Duodenal mucosa (tissue), 2 donors: ENCODE data around the gene MFF.
"Not testable (repeated sequence)": the region's sequence is repeated elsewhere in the genome, so short reads cannot be mapped to it uniquely, and the experiment has no call there.

Source experiments
- H3K27ac ChIP-seq: one replicate; pipeline ENCODE4 v1.7.0; 2013; ENCODE audit warnings: low read depth, low read length
- H3K27me3 ChIP-seq, 2 donors: one replicate each; pipeline ENCODE4 v1.7.0; 2013; ENCODE audit warnings: low read length in 2 of 2, control low read depth in 1 of 2; ENCODE audit not compliant: insufficient read depth in 2 of 2, control insufficient read depth in 1 of 2
- H3K36me3 ChIP-seq, 2 donors: one replicate each; pipeline ENCODE4 v1.7.0; 2013; ENCODE audit warnings: low read length in 2 of 2, control low read depth in 1 of 2; ENCODE audit not compliant: insufficient read depth in 2 of 2, control insufficient read depth in 1 of 2
- H3K4me1 ChIP-seq, 2 donors: one replicate each; pipeline ENCODE4 v1.7.0; 2013; ENCODE audit warnings: low read length in 2 of 2, control low read depth in 1 of 2; ENCODE audit not compliant: insufficient read depth in 2 of 2, control insufficient read depth in 1 of 2
- H3K4me3 ChIP-seq, 2 donors: one replicate each; pipeline ENCODE4 v1.7.0; 2013; ENCODE audit warnings: low read length in 2 of 2, low read depth in 1 of 2
- H3K9ac ChIP-seq, 2 donors: one replicate each; pipeline ENCODE4 v1.7.0; 2013; ENCODE audit warnings: low read length in 2 of 2, low read depth in 1 of 2
- H3K9me3 ChIP-seq, 2 donors: one replicate each; pipeline ENCODE4 v1.7.0; 2013; ENCODE audit warnings: low read length in 2 of 2, control low read depth in 1 of 2; ENCODE audit not compliant: control insufficient read depth in 1 of 2

Gene MFF

DNA sequence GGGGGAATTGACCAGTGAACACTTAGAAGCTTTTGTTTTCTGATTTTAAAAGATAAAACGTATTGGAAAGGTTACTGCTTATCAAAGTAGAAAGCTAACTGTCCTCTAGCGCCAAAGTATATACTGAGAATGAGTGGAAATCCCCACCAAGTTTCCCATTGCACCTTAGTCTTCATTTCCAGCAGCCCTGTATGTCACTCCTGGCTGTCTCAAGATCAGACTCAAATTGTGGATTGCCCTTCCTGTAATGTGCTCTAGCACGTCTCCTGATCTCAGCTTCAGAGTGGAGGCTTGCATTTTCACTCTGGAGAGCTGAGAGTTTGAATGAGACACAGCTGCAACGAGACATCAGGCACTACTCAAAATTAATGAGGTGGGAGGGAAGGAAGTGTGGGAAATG, 26.6 kb downstream of the MFF start:
- Histone ChIP-seq H3K27ac (no peak overlapping the region), H3K27me3 (no peaks in the 10 kb centered on the region), H3K36me3 (peaks cover 21 to 37% of the 10 kb centered on the region in 2 donors), H3K9me3 (no peaks in the 10 kb centered on the region), H3K9ac (no peak overlapping the region), H3K4me3 (no peak overlapping the region), H3K4me1 (no peaks in the 10 kb centered on the region)

DNA sequence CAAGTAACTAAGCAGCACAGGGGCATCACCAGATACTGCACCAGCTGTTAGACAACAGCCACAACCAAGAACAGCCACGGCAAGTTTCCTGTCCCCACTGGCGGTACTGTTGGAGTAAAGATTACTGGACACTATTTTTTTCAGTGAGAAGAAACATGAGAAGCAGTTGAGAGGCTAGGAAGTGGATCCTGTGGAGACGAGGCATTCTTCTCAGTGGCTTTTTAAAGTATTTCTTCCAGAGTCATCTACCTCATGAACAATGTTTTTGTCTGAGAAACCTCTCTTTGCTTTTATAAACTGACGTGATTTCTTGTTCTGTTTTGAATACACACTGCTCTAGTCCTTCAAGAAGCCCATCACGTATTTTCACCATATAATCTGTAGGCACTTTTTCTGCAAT, 35.3 kb downstream of the MFF start:
- Histone ChIP-seq H3K36me3 (peaks cover 34 to 54% of the 10 kb centered on the region in 2 donors), H3K4me1 (no peaks in the 10 kb centered on the region), H3K27ac (no peak overlapping the region), H3K9me3 (no peaks in the 10 kb centered on the region), H3K27me3 (no peaks in the 10 kb centered on the region), H3K9ac (no peak overlapping the region), H3K4me3 (no peak overlapping the region)

DNA sequence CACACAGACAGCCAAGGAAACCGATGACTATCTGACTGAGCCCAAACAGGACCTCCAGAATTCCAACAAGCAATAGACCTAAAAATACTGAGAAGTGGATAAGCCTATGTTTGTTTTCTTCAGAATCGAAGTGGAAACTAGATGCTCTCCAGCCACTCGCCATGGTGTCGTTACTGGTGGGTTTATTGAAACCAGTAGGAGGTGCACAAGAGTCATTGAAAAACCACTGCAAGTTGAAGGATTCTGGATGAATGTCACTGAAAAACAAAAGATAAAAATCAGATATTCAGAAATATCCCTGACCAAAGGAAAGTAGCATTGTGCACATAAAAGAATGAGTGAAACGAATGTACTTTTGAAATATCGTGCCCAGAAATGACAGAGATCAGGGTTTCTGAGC, 38.7 kb downstream of the MFF start:
- Histone ChIP-seq H3K4me3 (no peak overlapping the region), H3K4me1 (peaks cover 0 to 5% of the 10 kb centered on the region in 2 donors), H3K36me3 (peaks cover 21 to 28% of the 10 kb centered on the region in 2 donors), H3K9ac (no peak overlapping the region), H3K9me3 (no peaks in the 10 kb centered on the region), H3K27me3 (no peaks in the 10 kb centered on the region), H3K27ac (no peak overlapping the region)

DNA sequence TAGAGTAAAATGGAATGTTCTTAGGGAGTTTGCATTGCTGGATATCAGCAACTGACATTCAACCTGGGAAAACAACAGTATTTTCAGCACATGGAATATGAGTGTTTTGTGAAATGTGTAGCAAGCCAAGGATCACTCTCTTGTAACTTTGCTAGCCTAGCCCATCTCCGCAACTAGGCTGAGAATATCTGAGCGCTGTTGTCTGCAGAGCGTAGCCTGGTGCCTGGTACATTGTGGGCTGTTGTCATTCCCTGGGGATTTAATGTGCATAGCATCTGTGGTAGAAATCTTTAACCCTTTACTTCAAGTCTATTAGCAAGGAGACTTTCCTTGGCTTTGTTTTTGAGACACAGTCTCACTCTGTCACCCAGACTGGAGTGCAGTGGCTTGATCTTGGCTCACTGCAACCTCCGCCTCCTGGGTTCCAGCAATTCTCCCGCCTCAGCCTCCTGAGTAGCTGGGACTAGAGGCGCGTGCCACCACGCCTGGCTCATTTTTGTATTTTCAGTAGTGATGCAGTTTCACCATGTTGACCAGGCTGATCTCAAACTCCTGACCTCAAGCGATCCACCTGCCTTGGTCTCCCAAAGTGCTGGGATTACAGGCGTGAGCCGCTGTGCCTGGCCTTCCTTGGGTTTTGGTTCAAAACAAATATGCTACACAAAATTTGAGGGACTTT, 39.7 kb downstream of the MFF start:
- H3K36me3 ChIP-seq: peaks cover 16 to 19% of the 10 kb centered on the region in 2 donors
- H3K9ac ChIP-seq, H3K27ac ChIP-seq, H3K27me3 ChIP-seq, H3K9me3 ChIP-seq, H3K4me1 ChIP-seq, H3K4me3 ChIP-seq: not testable (repeated sequence)

DNA sequence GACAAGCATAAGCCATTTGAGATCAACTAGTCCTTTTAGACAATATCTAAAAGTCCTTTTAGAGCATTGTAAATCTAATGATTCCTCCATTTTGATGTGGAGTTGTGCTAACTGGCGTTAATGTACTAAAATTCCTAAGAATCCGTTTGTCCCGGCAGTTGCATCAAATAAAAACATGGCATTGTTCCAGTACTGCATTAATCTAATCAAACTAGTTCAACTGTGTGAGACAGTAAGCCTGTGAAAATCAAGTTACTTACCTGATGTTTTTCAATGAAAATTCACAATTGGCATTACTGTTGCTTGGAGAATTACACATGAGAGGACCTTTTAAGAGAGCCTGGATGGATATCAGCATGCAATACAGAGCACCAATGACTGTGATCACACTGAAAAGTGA, 40.8 kb downstream of the MFF start:
- peaks cover 0 to 5% of the 10 kb centered on the region in 2 donors for H3K4me1 ChIP-seq
- H3K27ac ChIP-seq: no peak overlapping the region
- no peak overlapping the region for H3K4me3 ChIP-seq
- no peaks in the 10 kb centered on the region for H3K27me3 ChIP-seq
- H3K9ac ChIP-seq: no peak overlapping the region
- H3K9me3 ChIP-seq: no peaks in the 10 kb centered on the region
- H3K36me3 ChIP-seq: peaks cover 13 to 14% of the 10 kb centered on the region in 2 donors

GRCh38 chr2:227366769-227367426, 41.8 kb downstream of the MFF start:
- no peak overlapping the region for H3K27ac ChIP-seq
- no peaks in the 10 kb centered on the region for H3K27me3 ChIP-seq
- no peaks in the 10 kb centered on the region for H3K9me3 ChIP-seq
- H3K9ac ChIP-seq: no peak overlapping the region
- H3K4me3 ChIP-seq: no peak overlapping the region
- H3K4me1 ChIP-seq: peaks cover 0 to 5% of the 10 kb centered on the region in 2 donors
- H3K36me3 ChIP-seq: peaks cover 4 to 9% of the 10 kb centered on the region in 2 donors

DNA sequence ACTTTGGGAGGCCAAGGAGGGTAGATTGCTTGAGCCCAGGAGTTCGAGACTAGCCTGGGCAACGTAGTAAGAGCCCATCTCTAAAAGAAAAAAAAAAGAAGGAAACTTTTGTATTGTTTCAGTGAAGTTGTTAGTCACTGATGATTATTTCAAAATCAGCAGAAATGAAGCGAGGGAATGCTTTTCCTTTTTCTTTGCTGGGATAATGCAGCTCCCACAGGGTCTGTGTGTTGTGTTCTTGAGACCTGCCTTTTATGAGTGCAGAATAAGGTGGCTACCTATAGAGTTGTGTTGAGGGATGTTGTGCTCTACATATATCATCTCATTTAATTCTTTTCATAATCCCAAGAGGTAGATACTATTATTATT, 42.4 kb downstream of the MFF start:
- H3K36me3 ChIP-seq: peaks cover 4 to 9% of the 10 kb centered on the region in 2 donors
- no peaks in the 10 kb centered on the region for H3K9me3 ChIP-seq
- H3K4me1 ChIP-seq: peaks cover 0 to 5% of the 10 kb centered on the region in 2 donors
- no peaks in the 10 kb centered on the region for H3K27me3 ChIP-seq
- no peak overlapping the region for H3K9ac ChIP-seq
- no peak overlapping the region for H3K27ac ChIP-seq
- no peak overlapping the region for H3K4me3 ChIP-seq

DNA sequence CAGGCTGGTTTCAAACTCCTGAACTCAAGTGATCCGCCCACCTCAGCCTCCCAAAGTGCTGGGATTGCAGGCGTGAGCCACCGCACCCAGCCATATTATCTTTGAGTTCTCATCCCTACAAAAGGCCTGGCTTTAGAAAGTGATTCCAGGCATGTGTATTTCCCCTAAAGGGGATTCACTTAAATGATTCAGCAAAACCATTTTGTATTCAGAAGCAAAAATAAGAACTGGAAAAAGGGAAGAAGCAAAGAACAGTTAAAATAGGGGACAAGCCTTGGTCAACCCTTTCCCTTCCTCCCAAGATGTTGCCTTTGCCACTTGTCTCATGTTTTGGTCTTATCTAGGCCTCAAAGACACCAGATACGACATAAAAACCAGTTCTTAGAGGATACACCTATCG, 43.5 kb downstream of the MFF start:
- H3K27me3 ChIP-seq: no peaks in the 10 kb centered on the region
- no peak overlapping the region for H3K4me3 ChIP-seq
- peaks cover 0 to 8% of the 10 kb centered on the region in 2 donors for H3K4me1 ChIP-seq
- peaks cover 4 to 9% of the 10 kb centered on the region in 2 donors for H3K36me3 ChIP-seq
- H3K9me3 ChIP-seq: no peaks in the 10 kb centered on the region
- H3K27ac ChIP-seq: no peak overlapping the region
- no peak overlapping the region for H3K9ac ChIP-seq

DNA sequence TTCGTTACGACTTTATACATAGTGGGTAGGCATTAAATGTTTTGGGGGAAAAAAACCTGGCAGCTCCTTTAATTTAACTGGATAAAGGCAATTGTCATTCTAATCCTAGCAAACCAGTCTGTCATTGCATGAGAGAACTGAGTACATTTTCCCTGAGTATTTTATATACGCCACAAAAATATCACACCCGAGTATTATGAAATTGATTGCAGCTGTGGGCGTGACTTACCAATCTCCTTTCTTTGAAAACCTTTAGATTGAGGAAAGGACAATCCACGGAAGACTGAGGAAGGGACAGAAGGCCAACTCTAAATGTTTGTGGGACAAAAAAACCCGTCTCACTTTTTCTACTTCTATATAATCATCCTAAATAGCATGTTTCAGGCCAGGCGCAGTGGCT, 45.0 kb downstream of the MFF start:
- Histone ChIP-seq H3K27me3 (no peaks in the 10 kb centered on the region), H3K27ac (no peak overlapping the region), H3K9ac (no peak overlapping the region), H3K9me3 (no peaks in the 10 kb centered on the region), H3K36me3 (peaks cover 0 to 6% of the 10 kb centered on the region in 2 donors), H3K4me3 (no peak overlapping the region), H3K4me1 (peaks cover 0 to 8% of the 10 kb centered on the region in 2 donors)

- Histone ChIP-seq H3K27ac (no peak overlapping the region), H3K9ac (no peak overlapping the region), H3K9me3 (no peaks in the 10 kb centered on the region), H3K4me3 (no peak overlapping the region), H3K27me3 (no peaks in the 10 kb centered on the region), H3K36me3 (peaks cover 0 to 6% of the 10 kb centered on the region in 2 donors), H3K4me1 (peaks cover 0 to 7% of the 10 kb centered on the region in 2 donors)
Measured at GRCh38 chr2:227370791-227371312, 45.8 kb downstream of the MFF start.
